GM15510 (cell line): ENCODE measurements around the gene THOP1.

Experiments
- POLR2A ChIP-seq: IDR thresholded peaks from 3 replicates; pipeline ENCODE4 v1.6.1; 2011; ENCODE audit warnings: borderline replicate concordance; ENCODE audit not compliant: insufficient read length; ENCODE audit errors: extremely low read depth

Gene THOP1

DNA sequence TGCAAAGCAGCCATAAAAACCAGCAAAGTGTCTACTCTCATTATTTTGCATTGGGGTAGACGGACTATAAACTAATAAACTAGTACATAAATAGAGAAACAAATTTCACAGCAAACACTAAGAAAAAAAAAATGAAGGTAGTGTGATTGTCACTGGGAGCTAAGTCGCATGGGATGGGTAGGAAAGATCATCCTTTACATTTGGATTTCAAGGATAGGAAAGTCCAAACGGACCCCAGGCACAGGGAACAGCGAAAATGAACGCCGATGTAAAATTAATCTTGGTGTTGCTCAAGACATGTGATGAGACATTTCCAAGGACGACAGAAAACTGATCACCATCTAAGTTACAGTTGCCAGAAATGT, 1.5 kb upstream of the THOP1 start:
- no peak for TF ChIP-seq POLR2A

DNA sequence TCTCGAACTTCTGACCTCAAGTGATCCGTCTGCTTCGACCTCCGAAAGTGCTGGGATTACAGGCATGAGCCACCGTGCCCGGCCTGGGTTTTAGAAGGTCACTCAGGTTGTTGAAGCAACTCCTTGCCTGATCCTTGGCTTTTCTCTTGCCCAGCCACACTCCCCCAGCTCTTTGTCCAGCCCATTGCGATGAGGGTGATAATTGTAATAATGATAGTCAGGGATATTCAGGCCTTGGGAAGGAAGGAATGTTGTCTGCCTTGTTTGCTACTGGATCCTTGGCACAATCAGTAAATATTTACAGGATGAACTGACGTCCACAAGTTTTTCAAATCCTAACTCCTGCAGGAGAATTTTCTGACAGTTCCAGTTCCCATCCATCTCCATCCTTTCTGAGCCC, 1.8 kb downstream of the THOP1 start:
- TF ChIP-seq POLR2A: no peak

GRCh38 chr19:2788237-2788636, 2.9 kb downstream of the THOP1 start:
- no peak for TF ChIP-seq POLR2A

- no peak for TF ChIP-seq POLR2A
These were observed 4.9 kb downstream of the THOP1 start for GRCh38 chr19:2790194-2790556.

DNA sequence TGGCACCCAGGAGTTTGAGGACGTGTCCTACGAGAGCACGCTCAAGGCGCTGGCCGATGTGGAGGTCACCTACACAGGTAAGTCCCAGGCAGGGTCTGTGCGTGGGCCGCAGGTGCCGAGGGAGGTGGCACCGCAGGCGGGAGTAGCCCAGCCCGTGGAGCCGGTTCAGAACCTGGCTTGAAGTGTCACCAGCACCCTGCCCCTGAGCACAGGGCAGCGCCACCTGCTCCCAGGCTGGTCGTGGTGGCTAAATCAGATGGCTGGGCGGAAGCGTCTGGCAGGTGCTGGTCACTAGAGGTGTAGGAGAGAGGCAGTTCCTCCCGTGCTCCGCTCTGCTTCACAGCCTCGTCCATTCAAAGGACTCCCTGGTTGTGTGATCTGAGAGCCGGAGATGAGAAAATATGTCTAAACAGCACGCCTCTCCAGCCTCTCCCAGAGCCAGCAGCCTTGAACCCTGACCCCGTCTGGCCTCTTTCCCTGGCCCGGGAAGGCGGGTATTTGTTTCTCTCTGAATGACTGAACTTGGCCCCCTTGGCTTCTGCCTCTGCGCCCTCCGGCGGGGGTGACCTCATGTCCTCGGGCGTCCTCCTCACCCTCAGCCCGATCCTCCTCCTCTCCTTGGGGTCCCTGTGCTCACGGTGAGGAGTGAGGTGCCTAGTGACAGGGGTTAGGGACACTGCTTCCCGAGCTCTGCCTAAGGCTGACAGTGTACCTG, 5.4 kb downstream of the THOP1 start:
- TF ChIP-seq POLR2A: no peak

- TF ChIP-seq POLR2A: no peak
These were observed 6.1 kb downstream of the THOP1 start for GRCh38 chr19:2791440-2791839.

- no peak for TF ChIP-seq POLR2A
These were observed 6.6 kb downstream of the THOP1 start for GRCh38 chr19:2791876-2792275.

- TF ChIP-seq POLR2A: no peak
These were observed 7.8 kb downstream of the THOP1 start for GRCh38 chr19:2793126-2793525.

DNA sequence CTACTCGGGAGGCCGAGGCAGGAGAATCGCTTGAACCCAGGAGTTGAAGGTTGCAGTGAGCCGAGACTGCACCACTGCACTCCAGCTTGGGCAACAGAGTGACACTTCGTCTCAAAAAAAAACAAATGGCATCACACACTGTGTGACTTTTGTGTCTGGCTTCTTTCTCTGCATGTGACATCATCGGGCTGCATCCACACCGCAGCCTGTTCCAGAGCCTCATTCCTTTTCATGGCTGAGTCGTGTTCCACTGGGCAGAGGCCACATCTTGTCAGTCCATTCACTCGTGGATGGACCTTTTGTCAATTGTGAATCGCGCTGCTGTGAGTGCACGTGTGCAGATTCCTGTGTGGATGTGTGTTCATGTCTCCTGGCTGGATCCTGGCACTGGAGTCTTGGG, 8.3 kb downstream of the THOP1 start:
- no peak for TF ChIP-seq POLR2A

GRCh38 chr19:2795827-2796658, 10.7 kb downstream of the THOP1 start:
- no peak for TF ChIP-seq POLR2A

GRCh38 chr19:2796659-2797266, 11.5 kb downstream of the THOP1 start:
- no peak for TF ChIP-seq POLR2A

GRCh38 chr19:2797280-2797679, 12.0 kb downstream of the THOP1 start:
- no peak for TF ChIP-seq POLR2A

GRCh38 chr19:2798158-2798685, 12.9 kb downstream of the THOP1 start:
- TF ChIP-seq POLR2A: no peak

DNA sequence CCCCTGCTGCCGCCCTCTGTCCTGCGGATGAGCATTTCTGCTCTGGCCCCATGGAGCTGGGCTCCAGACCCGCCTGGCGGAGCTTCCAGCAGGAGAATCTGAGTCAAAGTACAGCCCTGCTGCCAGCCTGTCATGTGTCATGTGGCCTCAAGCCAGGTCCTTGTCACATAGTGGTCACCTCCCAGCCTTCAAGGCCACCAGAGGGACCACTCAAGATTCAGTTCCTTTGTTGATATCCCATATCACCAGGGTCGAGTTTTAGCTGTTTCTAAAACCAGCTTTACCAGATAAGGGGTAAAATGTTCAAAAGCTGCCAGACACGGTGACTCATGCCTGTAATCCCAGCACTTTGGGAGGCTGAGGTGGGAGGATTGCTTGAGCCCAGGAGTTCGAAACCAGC, 13.4 kb downstream of the THOP1 start:
- no peak for TF ChIP-seq POLR2A

- TF ChIP-seq POLR2A: no peak
These were observed 14.1 kb downstream of the THOP1 start for GRCh38 chr19:2799273-2800020.

GRCh38 chr19:2800506-2800905, 15.2 kb downstream of the THOP1 start:
- TF ChIP-seq POLR2A: no peak

DNA sequence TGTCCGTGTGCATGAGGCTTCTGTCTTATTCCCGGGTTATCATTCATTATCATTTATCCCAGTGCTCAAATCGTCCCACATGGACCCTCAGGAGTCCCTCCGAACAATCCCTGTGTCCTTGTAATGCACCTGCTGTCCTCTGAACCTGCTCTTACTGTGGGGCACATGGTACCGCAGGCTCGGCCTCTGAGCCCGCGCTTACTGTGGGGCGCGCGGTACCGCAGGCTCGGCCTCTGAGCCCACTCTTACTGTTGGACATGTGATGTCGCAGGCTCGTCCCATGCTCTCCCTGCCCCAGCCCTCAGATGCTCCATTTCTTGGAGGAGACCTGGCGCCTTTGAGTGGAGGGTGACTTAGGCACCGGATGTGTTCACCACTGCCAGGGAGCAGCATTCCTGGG, 17.5 kb downstream of the THOP1 start:
- no peak for TF ChIP-seq POLR2A
